Natural killer cell treated with Interleukin-12 subunit alpha and Interleukin-12 subunit beta and Interleukin-15 and Interleukin-18, amount 100 ng/mL, for 72 hours (primary cell): ENCODE data around the gene CDKN2AIPNL. TPM values are rescaled to one million over a fixed set of nuclear protein-coding genes. Genes with fewer than 3 reads are reported as not detected.

ENCODE experiments used
- ATAC-seq, 2 donors: fragments of 150-1000 bp; cut with Tn5 transposase in 1 of 2; sonication (Bioruptor Pico), chemical (Tn5 transposase) in 1 of 2; 2 replicates each; pipeline ENCODE4 v1.10.0; 2021
- DNase-seq: peaks from one replicate; pipeline ENCODE4 v3.0.0; 2022; ENCODE audit warnings: low spot score
- H3K27ac Mint-ChIP-seq, 2 donors: 1 replicate in 1 of 2; 2 replicates in 1 of 2; pipeline ENCODE4 v1.8.0; 2022; ENCODE audit warnings: mixed read lengths in 2 of 2, mild to moderate bottlenecking in 1 of 2, moderate library complexity in 1 of 2
- H3K27me3 Mint-ChIP-seq, 2 donors: 1 replicate in 1 of 2; 2 replicates in 1 of 2; pipeline ENCODE4 v1.8.0; 2022; ENCODE audit warnings: mixed read lengths in 2 of 2
- H3K36me3 Mint-ChIP-seq: one replicate; pipeline ENCODE4 v1.8.0; 2022; ENCODE audit warnings: mixed read lengths
- H3K4me1 Mint-ChIP-seq, 2 donors: 1 replicate in 1 of 2; 2 replicates in 1 of 2; pipeline ENCODE4 v1.8.0; 2022; ENCODE audit warnings: low read depth in 2 of 2, mixed read lengths in 2 of 2, mild to moderate bottlenecking in 1 of 2
- H3K4me3 Mint-ChIP-seq: one replicate; pipeline ENCODE4 v1.8.0; 2022; ENCODE audit warnings: mixed read lengths
- H3K9me3 Mint-ChIP-seq: 2 replicates; pipeline ENCODE4 v1.8.0; 2022; ENCODE audit warnings: mixed read lengths
- total RNA-seq, 2 donors: library from RNA; stranded (reverse); gene quantifications; one replicate each; pipeline ENCODE4 v1.2.3, GENCODE V29; 2022

Gene CDKN2AIPNL
- total RNA-seq, 2 donors from 2014 or later, result 28.2 to 36.5 TPM

GRCh38 chr5:134370871-134371833, 40.5 kb downstream of the CDKN2AIPNL start, which contains the start of gene UBE2B:
Gene UBE2B (plus strand): TSS chr5:134371569. CDS start chr5:134371596, 27 bp downstream.
- H3K4me1 Mint-ChIP-seq, result peaks cover 41 to 53% of the 10 kb centered on the region in 2 donors
- DNase-seq, result peak; percentile 98
- peak; percentile 89 to 92 for ATAC-seq
- no peaks in the 10 kb centered on the region for H3K9me3 Mint-ChIP-seq
- no peaks in the 10 kb centered on the region for H3K27me3 Mint-ChIP-seq
- peak within 1 kb of the TSS; percentile 84 for H3K4me3 Mint-ChIP-seq
- H3K27ac Mint-ChIP-seq, result peak within 1 kb of the TSS; percentile 86 to 98
- peaks cover 7% of the 10 kb centered on the region for H3K36me3 Mint-ChIP-seq

GRCh38 chr5:134370311-134370870, 41.3 kb downstream of the CDKN2AIPNL start:
- no peak for DNase-seq
- Mint-ChIP-seq H3K9me3 (no peaks in the 10 kb centered on the region), H3K27me3 (no peaks in the 10 kb centered on the region), H3K4me3 (peak overlapping the region; percentile 84), H3K36me3 (peaks cover 7% of the 10 kb centered on the region), H3K4me1 (peaks cover 43 to 53% of the 10 kb centered on the region in 2 donors), H3K27ac (peak overlapping the region; percentile 86 to 98)
- no peak for ATAC-seq

DNA sequence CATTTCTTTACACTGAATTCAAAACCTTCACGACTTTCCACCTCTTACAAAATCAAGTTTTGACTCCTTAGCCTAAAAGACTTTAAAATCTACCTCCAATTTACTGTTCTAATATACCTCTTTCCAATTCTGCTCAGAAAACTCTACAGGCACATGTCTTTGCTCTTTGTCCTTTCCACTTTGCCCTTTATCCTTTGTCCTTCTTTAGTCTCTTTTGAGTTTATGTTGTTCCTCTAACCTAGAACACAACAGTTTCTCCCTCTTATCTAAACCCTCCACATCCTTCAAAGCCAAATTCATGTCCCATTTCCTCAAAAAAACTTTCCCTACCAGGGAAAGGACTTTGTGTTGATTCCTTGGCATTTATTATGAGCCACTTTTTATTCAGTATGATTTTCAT, 46.1 kb downstream of the CDKN2AIPNL start:
- ATAC-seq (no peak), DNase-seq (no peak)
- H3K4me3 Mint-ChIP-seq, result peak overlapping the region; percentile 3
- peaks cover 22 to 27% of the 10 kb centered on the region in 2 donors for H3K4me1 Mint-ChIP-seq
- peaks cover 7% of the 10 kb centered on the region for H3K36me3 Mint-ChIP-seq
- H3K9me3 Mint-ChIP-seq, result no peaks in the 10 kb centered on the region
- no peaks in the 10 kb centered on the region for H3K27me3 Mint-ChIP-seq
- no peak overlapping the region for H3K27ac Mint-ChIP-seq

GRCh38 chr5:134355681-134356080, 56.0 kb downstream of the CDKN2AIPNL start:
- H3K9me3 Mint-ChIP-seq, result no peaks in the 10 kb centered on the region
- ATAC-seq, result no peak
- H3K4me1 Mint-ChIP-seq, result no peaks in the 10 kb centered on the region
- H3K36me3 Mint-ChIP-seq, result no peaks in the 10 kb centered on the region
- DNase-seq, result no peak
- H3K27ac Mint-ChIP-seq, result no peak overlapping the region
- H3K27me3 Mint-ChIP-seq, result no peaks in the 10 kb centered on the region
- no peak overlapping the region for H3K4me3 Mint-ChIP-seq

Other genes with a start within 250 kb of the CDKN2AIPNL start
- gene SKP1, start 234.9 kb downstream of the CDKN2AIPNL start, total RNA-seq, result 100 to 1,000 TPM; 162 to 210 TPM
- gene PPP2CA, start 185.8 kb downstream of the CDKN2AIPNL start, total RNA-seq, result 100 to 1,000 TPM; 126 to 185 TPM
- gene CDKL3, start 44.7 kb downstream of the CDKN2AIPNL start, total RNA-seq, result 1 to 10 TPM; 2.9 to 3.3 TPM
- gene UBE2B, start 40.3 kb downstream of the CDKN2AIPNL start, total RNA-seq, result 10 to 100 TPM; 62.6 to 89.5 TPM
- 10 to 100 TPM; 45.2 to 70.8 TPM for gene JADE2, start 113.8 kb upstream of the CDKN2AIPNL start, total RNA-seq
- gene SAR1B, start 220.9 kb upstream of the CDKN2AIPNL start, total RNA-seq, result 10 to 100 TPM; 63.7 to 70.9 TPM
- 10 to 100 TPM; 40.2 to 42.1 TPM for gene SEC24A, start 236.9 kb upstream of the CDKN2AIPNL start, total RNA-seq